MM.1S (cell line): Measurements from ENCODE around the gene HYDIN.

ENCODE experiments used
- EZH2phosphoT487 ChIP-seq: fragments of 300-600 bp; sonication (generic); IDR thresholded peaks from 2 replicates; pipeline ENCODE4 v1.6.1; 2018; ENCODE audit warnings: antibody characterized with exemption, low read length
- TF ChIP-seq, protein P1 (sequence below): fragments of 300-600 bp; sonication (generic); IDR thresholded peaks from 2 replicates; pipeline ENCODE4 v1.5.1; 2016; ENCODE audit warnings: antibody characterized with exemption, low read length, mixed read lengths

DNA sequence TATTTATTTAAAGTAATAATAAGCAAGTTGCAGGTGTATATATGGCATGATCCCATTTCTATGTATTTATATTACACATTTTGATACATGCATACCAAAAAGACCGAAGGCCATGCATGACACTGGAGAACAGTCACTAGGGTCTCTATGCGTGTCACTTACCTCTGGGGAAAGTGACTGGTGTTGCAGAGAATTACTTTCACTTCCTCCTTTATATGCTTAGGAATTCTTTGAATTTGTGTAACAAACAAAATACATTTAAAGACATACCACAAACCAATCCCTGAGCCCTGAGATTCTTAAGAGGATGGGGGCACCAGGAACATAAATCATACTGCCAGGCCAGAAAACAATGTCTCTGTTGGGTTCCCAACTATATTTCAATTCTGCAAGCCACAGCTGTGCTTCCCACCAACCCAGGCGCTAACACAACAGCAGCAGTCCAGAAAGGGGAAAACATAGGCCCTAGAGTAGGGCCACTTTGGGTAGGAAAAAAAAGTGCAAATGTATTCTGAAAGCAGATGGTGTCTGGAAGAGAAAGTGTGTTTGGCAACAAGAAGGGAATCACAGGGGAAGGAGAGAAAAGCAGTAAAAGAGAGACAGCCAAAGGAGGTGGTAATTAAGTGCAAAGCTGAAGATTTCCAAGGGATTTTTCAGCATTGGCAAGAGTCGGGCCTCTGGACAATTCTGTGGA, 24.5 kb upstream of the HYDIN start:
- TF ChIP-seq, protein P1, sequence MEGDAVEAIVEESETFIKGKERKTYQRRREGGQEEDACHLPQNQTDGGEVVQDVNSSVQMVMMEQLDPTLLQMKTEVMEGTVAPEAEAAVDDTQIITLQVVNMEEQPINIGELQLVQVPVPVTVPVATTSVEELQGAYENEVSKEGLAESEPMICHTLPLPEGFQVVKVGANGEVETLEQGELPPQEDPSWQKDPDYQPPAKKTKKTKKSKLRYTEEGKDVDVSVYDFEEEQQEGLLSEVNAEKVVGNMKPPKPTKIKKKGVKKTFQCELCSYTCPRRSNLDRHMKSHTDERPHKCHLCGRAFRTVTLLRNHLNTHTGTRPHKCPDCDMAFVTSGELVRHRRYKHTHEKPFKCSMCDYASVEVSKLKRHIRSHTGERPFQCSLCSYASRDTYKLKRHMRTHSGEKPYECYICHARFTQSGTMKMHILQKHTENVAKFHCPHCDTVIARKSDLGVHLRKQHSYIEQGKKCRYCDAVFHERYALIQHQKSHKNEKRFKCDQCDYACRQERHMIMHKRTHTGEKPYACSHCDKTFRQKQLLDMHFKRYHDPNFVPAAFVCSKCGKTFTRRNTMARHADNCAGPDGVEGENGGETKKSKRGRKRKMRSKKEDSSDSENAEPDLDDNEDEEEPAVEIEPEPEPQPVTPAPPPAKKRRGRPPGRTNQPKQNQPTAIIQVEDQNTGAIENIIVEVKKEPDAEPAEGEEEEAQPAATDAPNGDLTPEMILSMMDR: no peak
- TF ChIP-seq EZH2phosphoT487: no peak
